GM15510 (cell line): ENCODE data around the gene MYEF2.

Experiments used
- POLR2A ChIP-seq: IDR thresholded peaks from 3 replicates; pipeline ENCODE4 v1.6.1; 2011; ENCODE audit warnings: borderline replicate concordance; ENCODE audit not compliant: insufficient read length; ENCODE audit errors: extremely low read depth

MYEF2 gene

GRCh38 chr15:48176112-48176511 is 2.0 kb downstream of the MYEF2 start:
- no peak for TF ChIP-seq POLR2A

DNA sequence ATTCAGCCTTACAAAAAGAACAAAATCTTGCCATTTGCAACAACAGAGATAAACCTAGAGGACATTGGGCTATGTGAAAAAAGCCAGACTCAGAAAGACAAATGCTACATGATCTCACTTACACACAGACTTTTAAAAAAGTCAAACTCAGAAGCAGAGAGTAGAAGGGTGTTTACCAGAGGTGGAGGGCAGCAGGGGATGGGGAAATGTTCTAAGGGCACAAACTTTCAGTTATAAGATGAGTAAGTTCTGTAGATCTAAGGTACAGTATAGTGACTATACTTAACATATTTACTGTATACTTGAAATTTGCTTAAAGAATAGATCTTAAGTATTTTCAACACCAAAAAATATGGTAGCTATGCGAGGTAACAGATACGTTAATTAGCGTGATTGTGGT is 3.0 kb downstream of the MYEF2 start:
- no peak for TF ChIP-seq POLR2A

GRCh38 chr15:48170981-48171380 is 7.1 kb downstream of the MYEF2 start:
- TF ChIP-seq POLR2A = no peak

- no peak for TF ChIP-seq POLR2A
Measured at GRCh38 chr15:48168616-48169015, 9.5 kb downstream of the MYEF2 start.

DNA sequence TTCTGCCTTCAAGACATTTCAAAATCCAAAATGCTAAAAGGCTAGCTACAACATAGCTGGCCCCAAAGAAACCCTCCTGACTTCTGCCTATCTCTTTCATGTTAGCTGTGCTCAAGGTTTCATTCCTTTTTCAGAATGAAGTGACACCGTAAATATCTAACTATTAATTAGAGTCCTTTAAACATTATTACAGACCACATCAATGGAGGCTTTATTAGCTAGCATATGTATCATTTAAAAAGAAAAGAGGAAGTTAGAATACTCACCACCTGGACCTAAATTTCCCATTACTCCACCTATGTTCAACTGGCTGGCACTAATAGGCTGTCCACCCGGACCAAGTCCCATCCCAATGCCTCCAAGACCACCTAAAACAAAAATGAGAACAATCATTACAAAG is 24.6 kb downstream of the MYEF2 start:
- no peak for TF ChIP-seq POLR2A

DNA sequence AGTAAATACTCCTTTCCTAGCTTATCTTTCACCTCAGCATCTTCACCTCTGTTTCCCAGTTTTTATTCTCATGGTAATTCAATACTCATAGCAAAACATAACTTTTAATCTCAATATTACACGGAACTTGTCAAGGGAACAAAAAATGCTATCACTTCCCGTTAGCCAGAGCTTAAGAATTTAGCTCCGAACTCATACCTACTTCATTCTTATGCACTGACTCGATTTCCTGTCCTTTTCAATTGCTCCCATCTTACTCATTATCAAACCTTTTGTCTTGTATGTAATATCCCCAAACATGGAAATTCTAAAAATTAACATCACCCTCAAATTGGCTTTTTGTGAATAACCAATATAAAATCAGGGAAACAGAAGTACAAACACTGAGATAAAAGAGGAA is 28.2 kb downstream of the MYEF2 start:
- TF ChIP-seq POLR2A = no peak

DNA sequence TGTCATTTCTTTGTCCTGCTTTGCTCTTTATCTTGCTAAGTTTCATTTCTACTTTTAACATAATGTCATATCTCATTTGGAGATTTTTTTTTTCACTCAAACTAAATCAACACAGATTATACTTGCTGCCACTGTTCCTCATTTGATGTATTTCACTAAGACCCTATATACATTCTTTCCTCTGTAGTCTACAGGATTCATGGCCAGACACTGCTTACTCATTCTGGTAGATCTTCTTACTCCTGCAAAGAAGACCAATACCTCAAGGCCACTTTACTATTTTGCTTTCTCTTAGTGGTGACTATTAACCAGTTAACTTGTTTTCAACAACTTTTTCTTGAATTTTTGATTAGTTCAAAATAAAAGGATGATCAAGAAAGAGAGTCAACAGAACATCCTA is 30.7 kb downstream of the MYEF2 start:
- no peak for TF ChIP-seq POLR2A

DNA sequence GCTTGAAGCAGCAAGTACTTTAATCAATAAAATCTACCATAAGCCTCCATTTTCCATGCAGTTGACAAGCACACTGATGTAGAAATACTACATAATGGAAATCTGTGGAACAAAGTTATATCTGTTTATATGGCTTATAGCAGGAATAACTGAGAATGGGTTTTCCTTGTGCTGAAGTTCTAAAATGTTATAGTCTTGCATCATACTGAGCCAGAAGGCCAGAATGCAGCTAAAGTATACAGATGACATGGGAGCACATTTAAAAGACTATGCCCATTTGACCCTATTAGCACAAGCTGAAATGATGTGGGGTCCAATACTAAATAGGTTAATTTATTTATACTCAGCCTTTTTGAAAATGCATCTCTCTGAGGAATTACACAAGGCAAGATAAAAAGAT is 32.2 kb downstream of the MYEF2 start:
- no peak for TF ChIP-seq POLR2A

DNA sequence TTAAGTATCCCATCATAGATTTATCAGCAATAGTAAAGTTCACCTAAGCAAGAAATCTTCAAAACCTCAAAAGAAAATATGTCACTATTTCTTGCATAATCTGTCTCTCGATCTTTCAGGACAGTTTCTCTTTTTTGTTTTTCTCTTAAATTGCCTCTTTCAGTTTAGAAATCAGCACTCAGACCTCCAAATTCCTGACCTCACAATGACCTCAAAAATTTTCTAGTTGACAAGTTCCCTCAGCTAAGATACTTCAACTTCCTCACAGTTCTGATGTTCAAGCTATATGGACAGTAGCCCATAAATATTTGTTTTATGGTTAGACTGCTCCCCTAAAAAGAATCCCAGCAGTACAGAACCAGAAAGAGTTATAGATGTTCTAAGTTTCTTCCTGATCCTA is 33.2 kb downstream of the MYEF2 start:
- no peak for TF ChIP-seq POLR2A

GRCh38 chr15:48143856-48144255 is 34.2 kb downstream of the MYEF2 start:
- TF ChIP-seq POLR2A = no peak

- no peak for TF ChIP-seq POLR2A
Measured at GRCh38 chr15:48132874-48133273, 45.2 kb downstream of the MYEF2 start.

DNA sequence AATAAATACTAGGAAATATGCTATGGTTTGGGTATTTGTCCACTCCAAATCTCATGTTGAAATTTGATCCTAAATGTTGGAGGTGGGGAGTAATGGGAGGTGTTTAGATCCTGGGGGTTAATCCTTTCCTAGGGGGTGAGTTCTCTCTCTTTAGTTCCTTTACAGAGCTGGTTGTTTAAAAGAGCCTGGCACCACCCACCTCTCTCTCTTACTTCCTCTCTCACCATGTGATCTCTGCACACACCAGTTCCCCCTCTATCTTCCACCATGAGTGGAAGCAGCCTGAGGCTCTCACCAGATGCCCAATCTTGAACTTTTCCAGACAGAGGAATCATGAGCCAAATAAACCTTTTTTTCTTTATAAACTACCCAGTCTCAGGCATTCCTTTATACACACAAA is 46.8 kb downstream of the MYEF2 start:
- TF ChIP-seq POLR2A = no peak

- TF ChIP-seq POLR2A = no peak
Measured at GRCh38 chr15:48126667-48127355, 51.3 kb downstream of the MYEF2 start.

- no peak for TF ChIP-seq POLR2A
Measured at GRCh38 chr15:48121849-48122248, 56.2 kb downstream of the MYEF2 start.

GRCh38 chr15:48120745-48121144 is 57.4 kb downstream of the MYEF2 start, which contains the start of gene SLC24A5:
SLC24A5 (plus strand) TSS chr15:48120990; CDS start chr15:48121045, 55 bp downstream.
- TF ChIP-seq POLR2A = no peak

GRCh38 chr15:48119277-48119676 is 58.8 kb downstream of the MYEF2 start:
- no peak for TF ChIP-seq POLR2A

GRCh38 chr15:48112242-48112641 is 65.9 kb downstream of the MYEF2 start:
- TF ChIP-seq POLR2A = no peak
